K562 (cell line): ENCODE results near the gene NFATC4. TPM values are rescaled to one million over a fixed set of nuclear protein-coding genes. Genes with fewer than 3 reads are reported as not detected.

Experiments used
- HLTF ChIP-seq: fragments of 450-650 bp; IDR thresholded peaks from 2 replicates; pipeline ENCODE4 v1.6.1; 2016
- KLF1 ChIP-seq: fragments of 450-650 bp; IDR thresholded peaks from 2 replicates; pipeline ENCODE4 v1.6.1; 2016; ENCODE audit warnings: missing genetic modification characterization, missing compliant biosample characterization
- MAFG ChIP-seq: fragments of 450-650 bp; conservative IDR thresholded peaks from 2 replicates; pipeline ENCODE4 v1.6.1; 2016; ENCODE audit warnings: missing genetic modification characterization, missing compliant biosample characterization
- NR2F6 ChIP-seq: fragments of 450-650 bp; formaldehyde crosslinking; IDR thresholded peaks from 2 replicates; pipeline ENCODE4 v1.4.0; 2020; ENCODE audit warnings: mild to moderate bottlenecking
- TAF1 ChIP-seq: IDR thresholded peaks from 2 replicates; pipeline ENCODE4 v1.6.1; 2011; ENCODE audit warnings: mild to moderate bottlenecking, low read length, moderate library complexity; ENCODE audit not compliant: insufficient read depth, control insufficient read depth, severe bottlenecking; ENCODE audit errors: extremely low read depth
- polyA plus RNA-seq, 8 experiments: library from polyadenylated mRNA; depleted of rRNA in 4 of 8; stranded (reverse) in 5 of 8; unstranded in 3 of 8; fragments of >200 nt; fragmentation: Nextera tagmentation in 2 of 8; fragmentation: Illumina TruSeq in 1 of 8; extraction: Ambion mirVana in 2 of 8; extraction: Trizol in 1 of 8; gene quantifications; 2 replicates each; pipeline versions ENCODE4 v1.2.1 to v1.2.3, GENCODE V29; 2011 to 2014; ENCODE audit warnings: inconsistent platforms in 1 of 8, missing spikeins in 1 of 8
- total RNA-seq, 7 experiments: library from RNA; depleted of rRNA in 6 of 7; stranded (reverse); fragments of >200 nt in 6 of 7; fragmentation: Illumina TruSeq in 2 of 7; extraction: Trizol in 2 of 7; gene quantifications; 2 replicates each; pipeline versions ENCODE4 v1.2.1 to v1.2.3, GENCODE V29; 2011 to 2021; ENCODE audit warnings: low replicate concordance in 1 of 7
- TF ChIP-seq, protein P1 (sequence below): fragments of 450-650 bp; IDR thresholded peaks from 2 replicates; pipeline ENCODE4 v1.6.1; 2018; ENCODE audit not compliant: partially characterized antibody
- TF ChIP-seq, protein P2 (sequence below): fragments of 150-350 bp; IDR thresholded peaks from 2 replicates; pipeline ENCODE4 v1.6.1; 2014; ENCODE audit warnings: low read depth, mild to moderate bottlenecking, low read length, borderline replicate concordance

NFATC4 gene
- total and polyA plus RNA-seq, 9 of the 15 experiments (the other 6 are each of a cell fraction or from before 2014, with no cell fraction given) = 0.25 to 3.8 (median 0.78) TPM; not detected in 1

DNA sequence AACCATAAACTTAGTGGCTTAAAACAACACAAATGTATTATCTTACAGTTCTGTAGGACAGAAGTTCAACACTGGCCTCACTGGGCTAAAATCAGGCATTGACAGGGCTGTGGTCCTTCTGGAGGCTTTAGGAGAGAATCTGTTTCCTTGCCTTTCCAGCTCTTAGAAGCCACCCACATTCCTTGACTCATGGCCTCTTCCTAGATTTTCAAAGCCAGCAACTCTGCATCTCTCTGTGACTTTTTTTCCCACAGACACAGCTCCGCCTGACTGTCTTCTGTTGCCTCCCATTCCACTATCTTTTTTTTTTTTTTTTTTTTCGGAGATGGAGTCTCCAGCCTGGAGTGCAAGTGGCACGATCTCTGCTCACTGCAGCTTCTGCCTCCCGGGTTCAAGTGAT is 11.8 kb upstream of the NFATC4 start (continued):
- TF ChIP-seq, protein P1, sequence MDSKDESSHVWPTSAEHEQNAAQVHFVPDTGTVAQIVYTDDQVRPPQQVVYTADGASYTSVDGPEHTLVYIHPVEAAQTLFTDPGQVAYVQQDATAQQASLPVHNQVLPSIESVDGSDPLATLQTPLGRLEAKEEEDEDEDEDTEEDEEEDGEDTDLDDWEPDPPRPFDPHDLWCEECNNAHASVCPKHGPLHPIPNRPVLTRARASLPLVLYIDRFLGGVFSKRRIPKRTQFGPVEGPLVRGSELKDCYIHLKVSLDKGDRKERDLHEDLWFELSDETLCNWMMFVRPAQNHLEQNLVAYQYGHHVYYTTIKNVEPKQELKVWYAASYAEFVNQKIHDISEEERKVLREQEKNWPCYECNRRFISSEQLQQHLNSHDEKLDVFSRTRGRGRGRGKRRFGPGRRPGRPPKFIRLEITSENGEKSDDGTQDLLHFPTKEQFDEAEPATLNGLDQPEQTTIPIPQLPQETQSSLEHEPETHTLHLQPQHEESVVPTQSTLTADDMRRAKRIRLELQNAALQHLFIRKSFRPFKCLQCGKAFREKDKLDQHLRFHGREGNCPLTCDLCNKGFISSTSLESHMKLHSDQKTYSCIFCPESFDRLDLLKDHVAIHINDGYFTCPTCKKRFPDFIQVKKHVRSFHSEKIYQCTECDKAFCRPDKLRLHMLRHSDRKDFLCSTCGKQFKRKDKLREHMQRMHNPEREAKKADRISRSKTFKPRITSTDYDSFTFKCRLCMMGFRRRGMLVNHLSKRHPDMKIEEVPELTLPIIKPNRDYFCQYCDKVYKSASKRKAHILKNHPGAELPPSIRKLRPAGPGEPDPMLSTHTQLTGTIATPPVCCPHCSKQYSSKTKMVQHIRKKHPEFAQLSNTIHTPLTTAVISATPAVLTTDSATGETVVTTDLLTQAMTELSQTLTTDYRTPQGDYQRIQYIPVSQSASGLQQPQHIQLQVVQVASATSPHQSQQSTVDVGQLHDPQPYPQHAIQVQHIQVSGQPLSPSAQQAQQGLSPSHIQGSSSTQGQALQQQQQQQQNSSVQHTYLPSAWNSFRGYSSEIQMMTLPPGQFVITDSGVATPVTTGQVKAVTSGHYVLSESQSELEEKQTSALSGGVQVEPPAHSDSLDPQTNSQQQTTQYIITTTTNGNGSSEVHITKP = no peak
- no peak for TF ChIP-seq NR2F6 (CRISPR knock-in tag)
- TF ChIP-seq HLTF = no peak
- TF ChIP-seq, protein P2, sequence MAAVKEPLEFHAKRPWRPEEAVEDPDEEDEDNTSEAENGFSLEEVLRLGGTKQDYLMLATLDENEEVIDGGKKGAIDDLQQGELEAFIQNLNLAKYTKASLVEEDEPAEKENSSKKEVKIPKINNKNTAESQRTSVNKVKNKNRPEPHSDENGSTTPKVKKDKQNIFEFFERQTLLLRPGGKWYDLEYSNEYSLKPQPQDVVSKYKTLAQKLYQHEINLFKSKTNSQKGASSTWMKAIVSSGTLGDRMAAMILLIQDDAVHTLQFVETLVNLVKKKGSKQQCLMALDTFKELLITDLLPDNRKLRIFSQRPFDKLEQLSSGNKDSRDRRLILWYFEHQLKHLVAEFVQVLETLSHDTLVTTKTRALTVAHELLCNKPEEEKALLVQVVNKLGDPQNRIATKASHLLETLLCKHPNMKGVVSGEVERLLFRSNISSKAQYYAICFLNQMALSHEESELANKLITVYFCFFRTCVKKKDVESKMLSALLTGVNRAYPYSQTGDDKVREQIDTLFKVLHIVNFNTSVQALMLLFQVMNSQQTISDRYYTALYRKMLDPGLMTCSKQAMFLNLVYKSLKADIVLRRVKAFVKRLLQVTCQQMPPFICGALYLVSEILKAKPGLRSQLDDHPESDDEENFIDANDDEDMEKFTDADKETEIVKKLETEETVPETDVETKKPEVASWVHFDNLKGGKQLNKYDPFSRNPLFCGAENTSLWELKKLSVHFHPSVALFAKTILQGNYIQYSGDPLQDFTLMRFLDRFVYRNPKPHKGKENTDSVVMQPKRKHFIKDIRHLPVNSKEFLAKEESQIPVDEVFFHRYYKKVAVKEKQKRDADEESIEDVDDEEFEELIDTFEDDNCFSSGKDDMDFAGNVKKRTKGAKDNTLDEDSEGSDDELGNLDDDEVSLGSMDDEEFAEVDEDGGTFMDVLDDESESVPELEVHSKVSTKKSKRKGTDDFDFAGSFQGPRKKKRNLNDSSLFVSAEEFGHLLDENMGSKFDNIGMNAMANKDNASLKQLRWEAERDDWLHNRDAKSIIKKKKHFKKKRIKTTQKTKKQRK = no peak
- TF ChIP-seq KLF1 (tag) = no peak
- no peak for TF ChIP-seq MAFG (tag)
- no peak for TF ChIP-seq TAF1
